ENCODE measurements around the gene SEL1L2. TPM values are rescaled to one million over a fixed set of nuclear protein-coding genes. Genes with fewer than 3 reads are reported as not detected.

The SEL1L2 gene
- total and polyA plus RNA-seq, 4 donors, result not detected

DNA sequence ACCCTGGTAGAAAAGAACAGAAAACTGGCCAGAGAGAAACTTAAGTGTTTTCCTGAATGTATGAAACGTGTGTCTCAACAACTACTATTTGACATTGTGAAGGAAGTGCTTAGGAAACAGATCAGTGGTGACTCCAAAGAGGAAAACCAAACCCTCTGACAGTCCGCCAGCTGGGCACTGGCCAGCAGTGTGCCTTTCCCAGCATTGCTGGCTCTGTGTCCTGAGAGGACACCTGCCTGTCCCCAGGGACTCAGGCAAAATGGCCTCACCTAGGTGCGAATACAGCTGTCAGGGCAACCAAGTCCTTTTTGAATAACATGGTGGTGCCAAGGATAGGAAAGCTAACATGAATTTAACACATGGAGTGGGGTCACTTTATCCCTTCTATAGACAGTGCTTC is 133.1 kb downstream of the SEL1L2 start:
- no peak for DNase-seq
- no peak overlapping the region for H3K27ac ChIP-seq (ENCODE audit: low read depth in 1 of 2, low read length in 1 of 2)
- no peak for ATAC-seq (ENCODE audit: insufficient read depth, low FRiP score)
- no peaks in the 10 kb centered on the region for H3K4me1 ChIP-seq (ENCODE audit: control insufficient read depth in 5 of 5, insufficient read depth in 5 of 5, low read length in 5 of 5)
- TF ChIP-seq, protein P1, sequence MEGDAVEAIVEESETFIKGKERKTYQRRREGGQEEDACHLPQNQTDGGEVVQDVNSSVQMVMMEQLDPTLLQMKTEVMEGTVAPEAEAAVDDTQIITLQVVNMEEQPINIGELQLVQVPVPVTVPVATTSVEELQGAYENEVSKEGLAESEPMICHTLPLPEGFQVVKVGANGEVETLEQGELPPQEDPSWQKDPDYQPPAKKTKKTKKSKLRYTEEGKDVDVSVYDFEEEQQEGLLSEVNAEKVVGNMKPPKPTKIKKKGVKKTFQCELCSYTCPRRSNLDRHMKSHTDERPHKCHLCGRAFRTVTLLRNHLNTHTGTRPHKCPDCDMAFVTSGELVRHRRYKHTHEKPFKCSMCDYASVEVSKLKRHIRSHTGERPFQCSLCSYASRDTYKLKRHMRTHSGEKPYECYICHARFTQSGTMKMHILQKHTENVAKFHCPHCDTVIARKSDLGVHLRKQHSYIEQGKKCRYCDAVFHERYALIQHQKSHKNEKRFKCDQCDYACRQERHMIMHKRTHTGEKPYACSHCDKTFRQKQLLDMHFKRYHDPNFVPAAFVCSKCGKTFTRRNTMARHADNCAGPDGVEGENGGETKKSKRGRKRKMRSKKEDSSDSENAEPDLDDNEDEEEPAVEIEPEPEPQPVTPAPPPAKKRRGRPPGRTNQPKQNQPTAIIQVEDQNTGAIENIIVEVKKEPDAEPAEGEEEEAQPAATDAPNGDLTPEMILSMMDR (IDR thresholded peaks at IDR 0.05; ENCODE audit: control extremely low read depth, extremely low read depth), result no peak
- no peaks in the 10 kb centered on the region for H3K27me3 ChIP-seq (ENCODE audit: control insufficient read depth in 3 of 3, insufficient read depth in 3 of 3, low read length in 2 of 3)
- H3K9me3 ChIP-seq (ENCODE audit: control insufficient read depth in 4 of 4, insufficient read depth in 3 of 4, low read length in 3 of 4), result peaks cover 0 to 4% (median 0%) of the 10 kb centered on the region in 4 donors
- no peak overlapping the region for H3K9ac ChIP-seq (ENCODE audit: insufficient read depth in 1 of 2, low read length in 2 of 2)
- 36 to 39% methylated on average over 3 of the region's 3 CpGs for WGBS, 2 donors
- H3K4me3 ChIP-seq, result no peak overlapping the region
- no peaks in the 10 kb centered on the region for H3K36me3 ChIP-seq (ENCODE audit: control insufficient read depth in 4 of 4, insufficient read depth in 4 of 4, low read length in 4 of 4)

DNA sequence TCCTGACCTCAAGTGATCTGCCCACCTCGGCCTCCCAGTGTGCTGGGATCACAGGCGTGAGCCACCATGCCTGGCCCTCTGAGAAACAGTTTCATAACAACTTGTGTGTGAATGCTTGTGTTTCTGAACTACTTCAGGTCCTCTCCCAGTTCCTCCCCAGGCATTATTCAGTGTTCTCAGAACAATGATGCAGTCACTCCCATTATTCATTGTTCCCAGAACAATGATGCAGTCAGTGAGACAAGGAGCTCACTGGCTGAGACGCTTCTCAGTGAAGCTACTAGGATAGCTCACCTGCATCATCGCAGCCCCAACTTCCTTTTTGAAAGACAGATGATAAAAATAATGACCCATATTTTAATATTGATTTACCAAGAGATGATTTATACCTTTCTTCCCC is 134.1 kb downstream of the SEL1L2 start:
- ATAC-seq (ENCODE audit: insufficient read depth, low FRiP score), result no peak
- H3K4me3 ChIP-seq, result no peak overlapping the region

DNA sequence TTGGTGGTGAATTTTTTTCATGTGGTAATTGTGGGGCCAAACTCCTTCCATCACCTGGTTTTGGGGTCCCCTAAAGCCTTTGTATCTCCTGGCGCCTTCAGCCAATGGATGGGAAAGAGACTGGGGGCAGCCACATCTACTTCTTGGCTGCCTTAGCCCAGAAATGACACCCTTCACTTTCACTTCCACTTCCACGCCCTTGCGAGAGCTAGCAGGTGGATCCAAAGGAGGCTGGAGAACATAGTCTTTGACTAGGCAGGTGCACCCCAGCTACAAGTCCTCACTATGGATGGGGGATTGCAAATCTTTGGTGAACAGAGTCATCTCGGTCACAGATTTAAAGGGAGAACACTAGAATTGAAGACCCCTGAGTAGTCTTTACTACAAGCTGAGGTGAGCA is 134.8 kb downstream of the SEL1L2 start:
- TF ChIP-seq, protein P1 (IDR thresholded peaks at IDR 0.05; ENCODE audit: control extremely low read depth, extremely low read depth), result no peak
- Histone ChIP-seq H3K36me3 (ENCODE audit: control insufficient read depth in 4 of 4, insufficient read depth in 4 of 4, low read length in 4 of 4) (no peaks in the 10 kb centered on the region), H3K9ac (ENCODE audit: insufficient read depth in 1 of 2, low read length in 2 of 2) (no peak overlapping the region), H3K27ac (ENCODE audit: low read depth in 1 of 2, low read length in 1 of 2) (no peak overlapping the region), H3K4me1 (ENCODE audit: control insufficient read depth in 5 of 5, insufficient read depth in 5 of 5, low read length in 5 of 5) (no peaks in the 10 kb centered on the region), H3K27me3 (ENCODE audit: control insufficient read depth in 3 of 3, insufficient read depth in 3 of 3, low read length in 2 of 3) (no peaks in the 10 kb centered on the region), H3K9me3 (ENCODE audit: control insufficient read depth in 4 of 4, insufficient read depth in 3 of 4, low read length in 3 of 4) (peaks cover 0 to 4% (median 0%) of the 10 kb centered on the region in 4 donors), H3K4me3 (no peak overlapping the region)
- 70 to 80% methylated on average over 4 of the region's 4 CpGs for WGBS, 2 donors
- DNase-seq (no peak), ATAC-seq (ENCODE audit: insufficient read depth, low FRiP score) (no peak)

More for the DNA sequence above, 134.1 kb downstream of the SEL1L2 start:
- Histone ChIP-seq H3K27ac (ENCODE audit: low read depth in 1 of 2, low read length in 1 of 2) (no peak overlapping the region), H3K27me3 (ENCODE audit: control insufficient read depth in 3 of 3, insufficient read depth in 3 of 3, low read length in 2 of 3) (no peaks in the 10 kb centered on the region), H3K9ac (ENCODE audit: insufficient read depth in 1 of 2, low read length in 2 of 2) (no peak overlapping the region), H3K4me1 (ENCODE audit: control insufficient read depth in 5 of 5, insufficient read depth in 5 of 5, low read length in 5 of 5) (no peaks in the 10 kb centered on the region), H3K9me3 (ENCODE audit: control insufficient read depth in 4 of 4, insufficient read depth in 3 of 4, low read length in 3 of 4) (peaks cover 0 to 4% (median 0%) of the 10 kb centered on the region in 4 donors), H3K36me3 (ENCODE audit: control insufficient read depth in 4 of 4, insufficient read depth in 4 of 4, low read length in 4 of 4) (no peaks in the 10 kb centered on the region)
- TF ChIP-seq, protein P1 (IDR thresholded peaks at IDR 0.05; ENCODE audit: control extremely low read depth, extremely low read depth), result no peak
- no peak for DNase-seq
- WGBS, 2 donors, result 63 to 75% methylated on average over 4 of the region's 4 CpGs

DNA sequence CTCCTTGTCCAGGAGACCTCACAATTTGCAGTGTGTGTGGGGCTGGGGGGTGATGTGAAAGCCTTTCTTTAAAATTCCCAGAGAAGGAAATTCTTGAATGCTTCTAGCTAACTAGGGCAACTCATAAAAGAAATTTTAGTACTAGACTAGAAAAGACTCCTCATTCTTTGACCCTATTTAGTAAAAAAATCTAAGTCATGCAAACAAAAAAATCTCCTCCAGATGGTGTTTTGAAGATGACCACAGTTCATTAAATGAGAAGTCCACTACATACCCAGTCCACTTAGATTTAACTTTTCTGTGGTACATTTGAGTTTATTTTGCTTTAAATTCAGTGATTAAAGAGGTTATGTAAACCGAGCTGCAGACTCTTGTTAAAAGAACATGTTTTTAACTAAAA is 138.1 kb downstream of the SEL1L2 start:
- Histone ChIP-seq H3K27me3 (ENCODE audit: control insufficient read depth in 3 of 3, insufficient read depth in 3 of 3, low read length in 2 of 3) (no peaks in the 10 kb centered on the region), H3K4me1 (ENCODE audit: control insufficient read depth in 5 of 5, insufficient read depth in 5 of 5, low read length in 5 of 5) (no peaks in the 10 kb centered on the region), H3K27ac (ENCODE audit: low read depth in 1 of 2, low read length in 1 of 2) (no peak overlapping the region), H3K9me3 (ENCODE audit: control insufficient read depth in 4 of 4, insufficient read depth in 3 of 4, low read length in 3 of 4) (peaks cover 0 to 2% (median 0%) of the 10 kb centered on the region in 4 donors), H3K9ac (ENCODE audit: insufficient read depth in 1 of 2, low read length in 2 of 2) (no peak overlapping the region), H3K4me3 (no peak overlapping the region), H3K36me3 (ENCODE audit: control insufficient read depth in 4 of 4, insufficient read depth in 4 of 4, low read length in 4 of 4) (no peaks in the 10 kb centered on the region)
- TF ChIP-seq, protein P1 (IDR thresholded peaks at IDR 0.05; ENCODE audit: control extremely low read depth, extremely low read depth), result no peak
- DNase-seq, result no peak
- WGBS, 2 donors, result 42 to 77% methylated on average over 1 of the region's 1 CpG
- no peak for ATAC-seq (ENCODE audit: insufficient read depth, low FRiP score)
